OCI-LY3 (cell line): ENCODE data around the gene DOCK2.
"Not testable (repeated sequence)": the region's sequence is repeated elsewhere in the genome, so short reads cannot be mapped to it uniquely, and the experiment has no call there.

Experiments used
- H2AFZ ChIP-seq: fragments of 200-600, 300-600 bp; shearing (Covaris generic); 2 replicates; pipeline ENCODE4 v1.6.0; 2014; ENCODE audit warnings: antibody characterized with exemption, low read depth, low read length
- H3K27ac ChIP-seq: fragments of 200-600, 300-600 bp; sonication (generic); 2 replicates; pipeline ENCODE4 v1.5.1; 2014; ENCODE audit warnings: mild to moderate bottlenecking, low read length, moderate library complexity, mixed read lengths
- H3K27me3 ChIP-seq: fragments of 200-600, 300-600 bp; sonication (generic); 2 replicates; pipeline ENCODE4 v1.6.1; 2014; ENCODE audit warnings: low read depth, low read length, mixed read lengths
- H3K36me3 ChIP-seq: fragments of 200-600, 300-600 bp; sonication (generic); replicated peaks from 2 replicates; pipeline ENCODE3; 2014; ENCODE audit warnings: low read depth, low read length, mixed read lengths
- H3K4me1 ChIP-seq: fragments of 300-600, 200-600 bp; sonication (generic); 2 replicates; pipeline ENCODE4 v1.6.1; 2014; ENCODE audit warnings: low read length, mixed read lengths
- H3K4me2 ChIP-seq: fragments of 200-600, 300-600 bp; sonication (generic); 2 replicates; pipeline ENCODE4 v1.6.1; 2014; ENCODE audit warnings: low read length, mixed read lengths
- H3K4me3 ChIP-seq: fragments of 300-600, 200-600 bp; sonication (generic); 2 replicates; pipeline ENCODE4 v1.5.1; 2014; ENCODE audit warnings: antibody characterized with exemption, mild to moderate bottlenecking, low read length, moderate library complexity
- H3K79me2 ChIP-seq: fragments of 300-600, 200-600 bp; shearing (Covaris generic); 2 replicates; pipeline ENCODE4 v1.6.1; 2014; ENCODE audit warnings: mild to moderate bottlenecking, low read length, mixed read lengths
- H3K9ac ChIP-seq: fragments of 300-600, 200-600 bp; shearing (Covaris generic); 2 replicates; pipeline ENCODE4 v1.6.0; 2014; ENCODE audit warnings: mild to moderate bottlenecking, low read length, moderate library complexity
- H3K9me3 ChIP-seq: fragments of 200-600, 300-600 bp; shearing (Covaris generic); 2 replicates; pipeline ENCODE4 v1.6.1; 2014; ENCODE audit warnings: low read length, mixed read lengths; ENCODE audit not compliant: insufficient read depth
- H4K20me1 ChIP-seq: fragments of 200-600, 300-600 bp; sonication (generic); 2 replicates; pipeline ENCODE4 v1.6.1; 2016; ENCODE audit warnings: low read length, mixed read lengths; ENCODE audit not compliant: insufficient read depth
- CTCF ChIP-seq: fragments of 200-600, 300-600 bp; sonication (generic); IDR thresholded peaks from 2 replicates; pipeline ENCODE4 v1.5.1; 2014; ENCODE audit warnings: antibody characterized with exemption, low read length, low read depth
- EZH2phosphoT487 ChIP-seq: fragments of 200-600 bp; shearing (Covaris generic); IDR thresholded peaks from 2 replicates; pipeline ENCODE4 v1.6.1; 2018; ENCODE audit warnings: antibody characterized with exemption, mixed run types, low read depth

Gene DOCK2

GRCh38 chr5:169832304-169832703 is 195.2 kb downstream of the DOCK2 start:
- no peak for TF ChIP-seq EZH2phosphoT487
- no peak for TF ChIP-seq CTCF
- Histone ChIP-seq H3K27me3 (no peaks in the 10 kb centered on the region), H2AFZ (no peak overlapping the region), H3K27ac (no peak overlapping the region), H3K4me3 (no peak overlapping the region), H3K4me1 (no peaks in the 10 kb centered on the region), H4K20me1 (peaks cover 7% of the 10 kb centered on the region; the same call in 1 of the 2 replicates), H3K9ac (no peak overlapping the region), H3K9me3 (no peaks in the 10 kb centered on the region), H3K36me3 (peaks cover 22% of the 10 kb centered on the region), H3K4me2 (no peak overlapping the region), H3K79me2 (no peaks in the 10 kb centered on the region)

GRCh38 chr5:169832845-169833244 is 195.8 kb downstream of the DOCK2 start:
- TF ChIP-seq EZH2phosphoT487 (no peak), CTCF (no peak)
- Histone ChIP-seq H3K27ac (no peak overlapping the region), H2AFZ (no peak overlapping the region), H3K36me3 (peaks cover 22% of the 10 kb centered on the region), H3K4me2 (no peak overlapping the region), H3K79me2 (no peaks in the 10 kb centered on the region), H4K20me1 (peaks cover 11% of the 10 kb centered on the region), H3K4me3 (no peak overlapping the region), H3K9me3 (no peaks in the 10 kb centered on the region), H3K9ac (no peak overlapping the region), H3K4me1 (no peaks in the 10 kb centered on the region; the same call in 1 of the 2 replicates), H3K27me3 (no peaks in the 10 kb centered on the region)

- not testable (repeated sequence) for H2AFZ ChIP-seq, H3K27me3 ChIP-seq, H3K4me2 ChIP-seq, H3K9ac ChIP-seq, H3K4me3 ChIP-seq, H3K79me2 ChIP-seq, H3K9me3 ChIP-seq, H3K4me1 ChIP-seq, H3K27ac ChIP-seq
- Histone ChIP-seq H4K20me1 (peaks cover 18% of the 10 kb centered on the region), H3K36me3 (peaks cover 22% of the 10 kb centered on the region)
These were observed 196.7 kb downstream of the DOCK2 start for GRCh38 chr5:169833681-169834292.

GRCh38 chr5:169834540-169834939 is 197.5 kb downstream of the DOCK2 start:
- H3K36me3 ChIP-seq: peaks cover 20% of the 10 kb centered on the region
- H3K27ac ChIP-seq, H2AFZ ChIP-seq: not testable (repeated sequence)

GRCh38 chr5:169836835-169837536 is 199.9 kb downstream of the DOCK2 start:
- H3K4me3 ChIP-seq: no peak overlapping the region
- no peak overlapping the region for H2AFZ ChIP-seq
- H3K4me2 ChIP-seq: no peak overlapping the region
- peaks cover 25% of the 10 kb centered on the region for H4K20me1 ChIP-seq
- H3K9me3 ChIP-seq: no peaks in the 10 kb centered on the region
- H3K4me1 ChIP-seq: peaks cover 12% of the 10 kb centered on the region
- no peaks in the 10 kb centered on the region for H3K27me3 ChIP-seq
- peaks cover 35% of the 10 kb centered on the region for H3K36me3 ChIP-seq
- H3K79me2 ChIP-seq: no peaks in the 10 kb centered on the region
- TF ChIP-seq CTCF (no peak), EZH2phosphoT487 (no peak)
- H3K27ac ChIP-seq: no peak overlapping the region
- H3K9ac ChIP-seq: no peak overlapping the region

More at GRCh38 chr5:169834540-169834939, 197.5 kb downstream of the DOCK2 start:
- not testable (repeated sequence) for H3K79me2 ChIP-seq, H3K9me3 ChIP-seq, H3K9ac ChIP-seq, H3K4me2 ChIP-seq, H3K4me3 ChIP-seq, H3K27me3 ChIP-seq
- Histone ChIP-seq H4K20me1 (peaks cover 24% of the 10 kb centered on the region), H3K4me1 (peaks cover 12% of the 10 kb centered on the region)
